Lung (tissue), 12 donors: ENCODE results near the gene DUOXA1. TPM values are rescaled to one million over a fixed set of nuclear protein-coding genes. Genes with fewer than 3 reads are reported as not detected.

Experiments
- ATAC-seq: fragments of 200-7000 bp; cut with Tn5 transposase; one replicate; pipeline ENCODE4 v1.9.1; 2020; ENCODE audit warnings: moderate number of reproducible peaks; ENCODE audit not compliant: insufficient read depth, low FRiP score
- DNase-seq, 3 donors: peaks; one replicate each; pipeline ENCODE4 v3.0.0-alpha.2; 2013 to 2017
- H3K27ac ChIP-seq, 2 donors: one replicate each; pipeline ENCODE4 v1.5.1; 2013; ENCODE audit warnings: mild to moderate bottlenecking in 2 of 2, moderate library complexity in 2 of 2, control low read depth in 1 of 2, inconsistent platforms in 1 of 2, low read depth in 1 of 2, low read length in 1 of 2
- H3K27me3 ChIP-seq, 3 donors: one replicate each; pipeline ENCODE4 v1.5.1; 2013; ENCODE audit warnings: low read length in 2 of 3; ENCODE audit not compliant: control insufficient read depth in 3 of 3, insufficient read depth in 3 of 3
- H3K36me3 ChIP-seq, 4 donors: one replicate each; pipeline ENCODE4 v1.5.1; 2013; ENCODE audit warnings: low read length in 4 of 4, mild to moderate bottlenecking in 1 of 4, moderate library complexity in 1 of 4; ENCODE audit not compliant: control insufficient read depth in 4 of 4, insufficient read depth in 4 of 4
- H3K4me1 ChIP-seq, 5 donors: one replicate each; pipeline ENCODE4 v1.5.1; 2013; ENCODE audit warnings: low read length in 5 of 5, mild to moderate bottlenecking in 2 of 5, moderate library complexity in 1 of 5; ENCODE audit not compliant: control insufficient read depth in 5 of 5, insufficient read depth in 5 of 5
- H3K4me3 ChIP-seq: one replicate; pipeline ENCODE4 v1.5.1; 2013; ENCODE audit warnings: mild to moderate bottlenecking, control low read depth, moderate library complexity
- H3K9ac ChIP-seq, 2 donors: one replicate each; pipeline ENCODE4 v1.5.1; 2013; ENCODE audit warnings: low read length in 2 of 2, control low read depth in 1 of 2; ENCODE audit not compliant: insufficient read depth in 1 of 2
- H3K9me3 ChIP-seq, 4 donors: one replicate each; pipeline ENCODE4 v1.5.1; 2013; ENCODE audit warnings: low read length in 3 of 4, mild to moderate bottlenecking in 1 of 4, moderate library complexity in 1 of 4; ENCODE audit not compliant: control insufficient read depth in 4 of 4, insufficient read depth in 3 of 4
- CTCF ChIP-seq: IDR thresholded peaks from 2 replicates; pipeline ENCODE4 v1.5.1; 2012; ENCODE audit warnings: mild to moderate bottlenecking; ENCODE audit errors: control extremely low read depth, extremely low read depth
- whole genome bisulfite sequencing, 2 donors: extraction: QIAGEN DNeasy Blood & Tissue Kit; methylation state at CpG; one replicate each; pipeline ENCODE4 v1.1.7; 2013; 5-methylcytosine and 5-hydroxymethylcytosine counted together
- polyA plus RNA-seq, 2 donors: library from polyadenylated mRNA; stranded (reverse); fragments of 200-250 nt; gene quantifications; one replicate each; pipeline ENCODE4 v1.2.1, GENCODE V29; 2013
- total RNA-seq, 2 donors: library from RNA; depleted of rRNA in 1 of 2; stranded (reverse); fragments of >200 nt in 1 of 2; gene quantifications; one replicate each; pipeline ENCODE4 v1.2.1, GENCODE V29; 2014 to 2021
- donor health status: control.
- donor health status: control.
- donor health status: Bipolar disorder and iron deficiency.
- donor health status: healthy.
- donor health status: DM: yes; HTN: yes; CAD: no.

Gene DUOXA1
- total and polyA plus RNA-seq, 4 donors = 42.6 to 203 (median 108) TPM

GRCh38 chr15:45117308-45118130 is 12.2 kb downstream of the DUOXA1 start:
- Histone ChIP-seq H3K4me1 (peaks cover 0 to 18% (median 0%) of the 10 kb centered on the region in 5 donors), H3K27ac (no peak overlapping the region), H3K9ac (no peak overlapping the region), H3K27me3 (peaks cover 8 to 52% (median 50%) of the 10 kb centered on the region in 3 donors), H3K36me3 (peaks cover 0 to 3% (median 0%) of the 10 kb centered on the region in 4 donors), H3K9me3 (peaks cover 0 to 17% (median 0%) of the 10 kb centered on the region in 4 donors), H3K4me3 (no peak overlapping the region)
- DNase-seq (no peak), ATAC-seq (no peak)
- no peak for TF ChIP-seq CTCF
- 23 to 40% methylated on average over 32 to 33 of the region's 33 CpGs for WGBS, 2 donors

- TF ChIP-seq CTCF = no peak
- Histone ChIP-seq H3K4me3 (no peak overlapping the region), H3K9ac (no peak overlapping the region), H3K27me3 (peaks cover 12 to 60% (median 57%) of the 10 kb centered on the region in 3 donors), H3K36me3 (peaks cover 0 to 3% (median 0%) of the 10 kb centered on the region in 4 donors), H3K27ac (no peak overlapping the region), H3K9me3 (peaks cover 0 to 17% (median 0%) of the 10 kb centered on the region in 4 donors), H3K4me1 (peaks cover 0 to 20% (median 0%) of the 10 kb centered on the region in 5 donors)
- 6 to 10% methylated on average over 65 of the region's 65 CpGs for whole genome bisulfite sequencing, 2 donors
- no peak for ATAC-seq
- DNase-seq = no peak
Measured at GRCh38 chr15:45116482-45117307, 13.0 kb downstream of the DUOXA1 start.

- Histone ChIP-seq H3K36me3 (peaks cover 0 to 3% (median 0%) of the 10 kb centered on the region in 4 donors), H3K9me3 (peaks cover 0 to 16% (median 0%) of the 10 kb centered on the region in 4 donors), H3K4me1 (peaks cover 0 to 20% (median 0%) of the 10 kb centered on the region in 5 donors), H3K9ac (no peak overlapping the region), H3K27ac (no peak overlapping the region), H3K4me3 (no peak overlapping the region), H3K27me3 (peaks cover 13 to 61% (median 57%) of the 10 kb centered on the region in 3 donors)
- TF ChIP-seq CTCF = no peak
- WGBS, 2 donors = 15 to 18% methylated on average over 19 of the region's 19 CpGs
- no peak for DNase-seq
- no peak for ATAC-seq
Measured at GRCh38 chr15:45116006-45116481, 13.6 kb downstream of the DUOXA1 start.
